H9 (cell line): ENCODE data around the gene TRO. TPM values are rescaled to one million over a fixed set of nuclear protein-coding genes. Genes with fewer than 3 reads are reported as not detected.

Source experiments
- DNase-seq: peaks from one replicate; pipeline ENCODE4 v3.0.0-alpha.2; 2017
- H2AFZ ChIP-seq: one replicate; pipeline ENCODE4 v1.6.1; 2013; ENCODE audit warnings: mild to moderate bottlenecking, low read length, control low read depth, moderate library complexity
- H2AK5ac ChIP-seq: 2 replicates; pipeline ENCODE4 v1.6.1; 2013; ENCODE audit warnings: low read length, control low read depth, mixed read lengths; ENCODE audit not compliant: insufficient read length
- H2BK120ac ChIP-seq: one replicate; pipeline ENCODE4 v1.6.1; 2013; ENCODE audit warnings: low read depth, mild to moderate bottlenecking, low read length, control low read depth, inconsistent platforms; ENCODE audit not compliant: poor library complexity, severe bottlenecking
- H2BK12ac ChIP-seq: 2 replicates; pipeline ENCODE4 v1.6.1; 2013; ENCODE audit warnings: low read length, control low read depth, mixed read lengths, low read depth; ENCODE audit not compliant: insufficient read length
- H2BK15ac ChIP-seq: 2 replicates; pipeline ENCODE4 v1.6.1; 2013; ENCODE audit warnings: low read depth, low read length, control low read depth
- H2BK20ac ChIP-seq: one replicate; pipeline ENCODE4 v1.6.1; 2013; ENCODE audit warnings: low read depth, mild to moderate bottlenecking, low read length, control low read depth, inconsistent platforms; ENCODE audit not compliant: poor library complexity, severe bottlenecking
- H2BK5ac ChIP-seq: 2 replicates; pipeline ENCODE4 v1.6.1; 2013; ENCODE audit warnings: low read length, control low read depth, mixed read lengths; ENCODE audit not compliant: insufficient read length
- H3K14ac ChIP-seq: 2 replicates; pipeline ENCODE4 v1.6.1; 2013; ENCODE audit warnings: low read length, control low read depth; ENCODE audit not compliant: insufficient read depth
- H3K18ac ChIP-seq: 2 replicates; pipeline ENCODE4 v1.6.1; 2013; ENCODE audit warnings: low read depth, mild to moderate bottlenecking, mixed read lengths, low read length, control low read depth; ENCODE audit not compliant: insufficient read length
- H3K23ac ChIP-seq: 2 replicates; pipeline ENCODE4 v1.6.1; 2013; ENCODE audit warnings: low read length, control low read depth, mixed read lengths, low read depth; ENCODE audit not compliant: insufficient read length
- H3K23me2 ChIP-seq: 2 replicates; pipeline ENCODE4 v1.6.1; 2013; ENCODE audit warnings: low read depth, mild to moderate bottlenecking, mixed read lengths, low read length, control low read depth; ENCODE audit not compliant: insufficient read length, poor library complexity, severe bottlenecking
- H3K27ac ChIP-seq: 2 replicates; pipeline ENCODE4 v1.5.1; 2013; ENCODE audit warnings: low read length, control low read depth, mixed read lengths, low read depth; ENCODE audit not compliant: insufficient read length
- H3K27me3 ChIP-seq: 2 replicates; pipeline ENCODE4 v1.6.1; 2013; ENCODE audit warnings: low read length, control low read depth, inconsistent platforms; ENCODE audit not compliant: insufficient read depth
- H3K4ac ChIP-seq: 2 replicates; pipeline ENCODE4 v1.6.1; 2013; ENCODE audit warnings: low read depth, mild to moderate bottlenecking, control low read depth, inconsistent platforms, low read length, moderate library complexity
- H3K4me1 ChIP-seq: 2 replicates; pipeline ENCODE4 v1.6.1; 2013; ENCODE audit warnings: low read length, control low read depth, inconsistent platforms; ENCODE audit not compliant: insufficient read depth
- H3K4me2 ChIP-seq: 2 replicates; pipeline ENCODE4 v1.6.1; 2013; ENCODE audit warnings: low read length, control low read depth, mixed read lengths; ENCODE audit not compliant: insufficient read length, insufficient read depth
- H3K56ac ChIP-seq: 2 replicates; pipeline ENCODE4 v1.6.1; 2013; ENCODE audit warnings: low read depth, mild to moderate bottlenecking, mixed read lengths, low read length, control low read depth; ENCODE audit not compliant: insufficient read length
- H3K79me1 ChIP-seq: 2 replicates; pipeline ENCODE4 v1.6.1; 2013; ENCODE audit warnings: low read depth, mild to moderate bottlenecking, moderate library complexity, low read length, control low read depth, inconsistent platforms; ENCODE audit not compliant: insufficient read depth, poor library complexity, severe bottlenecking
- H3K79me2 ChIP-seq: 2 replicates; pipeline ENCODE4 v1.6.1; 2013; ENCODE audit warnings: low read length, control low read depth, inconsistent platforms; ENCODE audit not compliant: insufficient read depth
- H3K9ac ChIP-seq: 2 replicates; pipeline ENCODE4 v1.6.1; 2013; ENCODE audit warnings: low read length, control low read depth, mixed read lengths; ENCODE audit not compliant: insufficient read length; ENCODE audit errors: extremely low read depth
- H3K9me3 ChIP-seq: one replicate; pipeline ENCODE4 v1.6.1; 2013; ENCODE audit warnings: low read depth, low read length, inconsistent platforms; ENCODE audit not compliant: control insufficient read depth
- H3T11ph ChIP-seq: one replicate; pipeline ENCODE4 v1.6.1; 2013; ENCODE audit warnings: mild to moderate bottlenecking, low read length, control low read depth, inconsistent platforms
- H4K20me1 ChIP-seq: one replicate; pipeline ENCODE4 v1.6.1; 2013; ENCODE audit not compliant: control insufficient read depth, insufficient read length, insufficient read depth
- H4K5ac ChIP-seq: 2 replicates; pipeline ENCODE4 v1.6.1; 2013; ENCODE audit warnings: low read depth, mild to moderate bottlenecking, mixed read lengths, low read length, control low read depth; ENCODE audit not compliant: insufficient read length
- H4K8ac ChIP-seq: replicated peaks from 2 replicates; pipeline ENCODE4 v1.6.1; 2013; ENCODE audit warnings: low read length, control low read depth, mixed read lengths, low read depth; ENCODE audit not compliant: insufficient read length
- H4K91ac ChIP-seq: 2 replicates; pipeline ENCODE4 v1.6.1; 2013; ENCODE audit warnings: low read depth, mild to moderate bottlenecking, moderate library complexity, mixed read lengths, low read length, control low read depth; ENCODE audit not compliant: insufficient read length
- H3K27ac Mint-ChIP-seq, 3 experiments: 2 replicates in 2 of 3; 3 replicates in 1 of 3; pipeline ENCODE4 v1.8.0; 2020 to 2021; ENCODE audit warnings: mixed read lengths in 3 of 3, mild to moderate bottlenecking in 1 of 3, moderate library complexity in 1 of 3
- H3K27me3 Mint-ChIP-seq: 2 replicates; pipeline ENCODE4 v1.8.0; 2021; ENCODE audit warnings: low read depth, mild to moderate bottlenecking, moderate library complexity, mixed read lengths
- H3K36me3 Mint-ChIP-seq, 3 experiments: 2 replicates in 2 of 3; 3 replicates in 1 of 3; pipeline ENCODE4 v1.8.0; 2020 to 2021; ENCODE audit warnings: low read depth in 3 of 3, mixed read lengths in 3 of 3; ENCODE audit not compliant: insufficient read depth in 1 of 3
- H3K4me1 Mint-ChIP-seq, 2 experiments: 2 replicates each; pipeline ENCODE4 v1.8.0; 2020; ENCODE audit warnings: mixed read lengths in 2 of 2
- H3K4me3 Mint-ChIP-seq, 2 experiments: 2 replicates in 1 of 2; 3 replicates in 1 of 2; pipeline ENCODE4 v1.8.0; 2020 to 2021; ENCODE audit warnings: mild to moderate bottlenecking in 2 of 2, mixed read lengths in 2 of 2, moderate library complexity in 1 of 2
- H3K9me3 Mint-ChIP-seq, 2 experiments: 2 replicates in 1 of 2; 3 replicates in 1 of 2; pipeline ENCODE4 v1.8.0; 2020; ENCODE audit warnings: mild to moderate bottlenecking in 2 of 2, mixed read lengths in 2 of 2, moderate library complexity in 1 of 2
- WGBS: extraction: QIAGEN DNeasy Blood & Tissue Kit; methylation state at CpG from one replicate; pipeline ENCODE4 v1.1.7; 2013; ENCODE audit warnings: missing lambda C conversion rate, low lambda C conversion rate, mixed read lengths; ENCODE audit not compliant: insufficient read length; ENCODE audit errors: extremely low coverage; 5-methylcytosine and 5-hydroxymethylcytosine counted together
- total RNA-seq: library from RNA; stranded (reverse); gene quantifications from 2 replicates; pipeline ENCODE4 v1.2.1, GENCODE V29; 2021
- TF ChIP-seq, protein P1 (sequence below): fragments of 200-600 bp; sonication (generic); conservative IDR thresholded peaks from 3 replicates; pipeline ENCODE4 v1.8.0; 2021; ENCODE audit warnings: antibody characterized with exemption, mild to moderate bottlenecking

Gene TRO
- total RNA-seq, 1 experiment from 2014 or later: 51.0 TPM

DNA sequence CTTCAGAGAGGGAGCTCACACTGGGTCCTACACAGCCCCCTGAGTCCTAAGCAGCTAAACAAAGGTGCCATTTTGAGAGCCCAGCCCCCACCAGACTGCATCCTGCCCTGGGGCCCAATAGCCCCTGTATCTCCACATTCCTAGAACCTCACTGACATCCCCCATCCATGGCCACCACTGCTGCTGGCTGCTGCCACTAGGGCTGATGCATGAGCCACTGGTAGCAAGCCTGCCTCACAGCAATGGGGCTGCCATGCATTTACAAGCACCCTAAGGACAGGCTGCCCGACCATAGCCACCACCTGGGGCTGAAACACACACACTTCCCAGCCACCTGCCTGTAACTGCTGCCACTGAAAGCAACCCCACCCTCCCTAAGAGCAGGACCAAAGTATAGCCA, 26.5 kb upstream of the TRO start:
- Histone ChIP-seq H2BK20ac (no peak overlapping the region), H3K79me1 (no peaks in the 10 kb centered on the region), H3K23ac (no peak overlapping the region), H3T11ph (no peak overlapping the region), H3K18ac (no peak overlapping the region), H2BK15ac (no peak overlapping the region), H2AK5ac (no peak overlapping the region), H3K4ac (no peak overlapping the region), H3K9ac (no peak overlapping the region), H4K5ac (no peak overlapping the region), H3K27ac (no peak overlapping the region), H3K56ac (no peak overlapping the region), H3K23me2 (no peaks in the 10 kb centered on the region), H2BK12ac (no peak overlapping the region), H4K91ac (no peak overlapping the region), H2BK120ac (no peak overlapping the region), H3K4me1 (no peaks in the 10 kb centered on the region), H2BK5ac (no peak overlapping the region), H4K8ac (no peak overlapping the region), H3K4me2 (no peak overlapping the region), H4K20me1 (no peaks in the 10 kb centered on the region), H3K14ac (no peak overlapping the region), H3K9me3 (peaks cover 27% of the 10 kb centered on the region), H2AFZ (no peak overlapping the region), H3K27me3 (no peaks in the 10 kb centered on the region), H3K79me2 (no peaks in the 10 kb centered on the region)
- peaks cover 71 to 80% of the 10 kb centered on the region in 2 experiments for H3K9me3 Mint-ChIP-seq
- H3K4me1 Mint-ChIP-seq: no peaks in the 10 kb centered on the region
- H3K27ac Mint-ChIP-seq: no peak overlapping the region
- no peaks in the 10 kb centered on the region for H3K36me3 Mint-ChIP-seq
- no CpG with 5 or more reads among the region's 1 CpG for WGBS
- peaks cover 13% of the 10 kb centered on the region for H3K27me3 Mint-ChIP-seq
- no peak for DNase-seq
- H3K4me3 Mint-ChIP-seq: no peak overlapping the region
- TF ChIP-seq, protein P1, sequence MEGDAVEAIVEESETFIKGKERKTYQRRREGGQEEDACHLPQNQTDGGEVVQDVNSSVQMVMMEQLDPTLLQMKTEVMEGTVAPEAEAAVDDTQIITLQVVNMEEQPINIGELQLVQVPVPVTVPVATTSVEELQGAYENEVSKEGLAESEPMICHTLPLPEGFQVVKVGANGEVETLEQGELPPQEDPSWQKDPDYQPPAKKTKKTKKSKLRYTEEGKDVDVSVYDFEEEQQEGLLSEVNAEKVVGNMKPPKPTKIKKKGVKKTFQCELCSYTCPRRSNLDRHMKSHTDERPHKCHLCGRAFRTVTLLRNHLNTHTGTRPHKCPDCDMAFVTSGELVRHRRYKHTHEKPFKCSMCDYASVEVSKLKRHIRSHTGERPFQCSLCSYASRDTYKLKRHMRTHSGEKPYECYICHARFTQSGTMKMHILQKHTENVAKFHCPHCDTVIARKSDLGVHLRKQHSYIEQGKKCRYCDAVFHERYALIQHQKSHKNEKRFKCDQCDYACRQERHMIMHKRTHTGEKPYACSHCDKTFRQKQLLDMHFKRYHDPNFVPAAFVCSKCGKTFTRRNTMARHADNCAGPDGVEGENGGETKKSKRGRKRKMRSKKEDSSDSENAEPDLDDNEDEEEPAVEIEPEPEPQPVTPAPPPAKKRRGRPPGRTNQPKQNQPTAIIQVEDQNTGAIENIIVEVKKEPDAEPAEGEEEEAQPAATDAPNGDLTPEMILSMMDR: no peak
